WERI-Rb-1 (cell line): ENCODE measurements around the gene KCNH8.

Experiments used
- DNase-seq: peaks from one replicate; pipeline ENCODE4 v3.0.0-alpha.2; 2020
- H3K27ac ChIP-seq: fragments of 250-450 bp; sonication (Bioruptor Pico); 2 replicates; pipeline ENCODE4 v1.5.1; 2020; ENCODE audit warnings: mild to moderate bottlenecking, moderate library complexity
- H3K27me3 ChIP-seq: fragments of 250-450 bp; sonication (Bioruptor Pico); 2 replicates; pipeline ENCODE4 v1.5.1; 2021; ENCODE audit warnings: mild to moderate bottlenecking, low read depth, moderate library complexity; ENCODE audit not compliant: insufficient read depth, severe bottlenecking
- H3K36me3 ChIP-seq: fragments of 250-450 bp; sonication (Bioruptor Pico); 2 replicates; pipeline ENCODE4 v1.5.1; 2020; ENCODE audit warnings: mild to moderate bottlenecking, moderate library complexity
- H3K4me3 ChIP-seq: 2 replicates; pipeline ENCODE4 v1.5.1; 2011; ENCODE audit warnings: low read depth, mild to moderate bottlenecking, control low read depth, low read length
- H3K9me3 ChIP-seq: fragments of 250-450 bp; sonication (Bioruptor Pico); 2 replicates; pipeline ENCODE4 v1.5.1; 2021; ENCODE audit warnings: mild to moderate bottlenecking, moderate library complexity; ENCODE audit not compliant: severe bottlenecking
- TF ChIP-seq, protein P1 (sequence below): IDR thresholded peaks from 2 replicates; pipeline ENCODE4 v1.5.1; 2011; ENCODE audit warnings: low read depth, mild to moderate bottlenecking, control low read depth, inconsistent platforms, low read length

KCNH8 gene

DNA sequence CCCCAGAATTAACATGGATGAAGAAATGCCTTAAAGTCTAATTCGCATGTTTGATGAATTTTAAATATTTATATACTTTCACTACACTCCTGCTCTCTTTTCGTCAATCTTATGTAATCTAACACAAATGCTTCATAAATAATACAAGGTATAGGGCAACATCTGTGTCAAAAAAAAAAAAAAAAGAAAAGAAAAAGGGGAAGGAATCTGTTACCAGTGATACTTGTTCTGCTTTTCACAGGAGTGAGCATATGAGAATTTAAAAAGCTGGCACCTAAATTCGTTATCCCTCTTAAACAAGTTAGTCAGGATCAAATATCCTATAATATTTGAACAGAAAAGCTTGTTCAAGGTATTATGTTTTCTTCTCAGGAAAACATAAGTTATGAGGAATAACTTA is 243.8 kb downstream of the KCNH8 start:
- no peak overlapping the region for H3K27ac ChIP-seq
- H3K27me3 ChIP-seq = no peaks in the 10 kb centered on the region
- no peaks in the 10 kb centered on the region for H3K36me3 ChIP-seq
- H3K4me3 ChIP-seq = no peak overlapping the region
- no peak for DNase-seq
- no peaks in the 10 kb centered on the region for H3K9me3 ChIP-seq
- TF ChIP-seq, protein P1, sequence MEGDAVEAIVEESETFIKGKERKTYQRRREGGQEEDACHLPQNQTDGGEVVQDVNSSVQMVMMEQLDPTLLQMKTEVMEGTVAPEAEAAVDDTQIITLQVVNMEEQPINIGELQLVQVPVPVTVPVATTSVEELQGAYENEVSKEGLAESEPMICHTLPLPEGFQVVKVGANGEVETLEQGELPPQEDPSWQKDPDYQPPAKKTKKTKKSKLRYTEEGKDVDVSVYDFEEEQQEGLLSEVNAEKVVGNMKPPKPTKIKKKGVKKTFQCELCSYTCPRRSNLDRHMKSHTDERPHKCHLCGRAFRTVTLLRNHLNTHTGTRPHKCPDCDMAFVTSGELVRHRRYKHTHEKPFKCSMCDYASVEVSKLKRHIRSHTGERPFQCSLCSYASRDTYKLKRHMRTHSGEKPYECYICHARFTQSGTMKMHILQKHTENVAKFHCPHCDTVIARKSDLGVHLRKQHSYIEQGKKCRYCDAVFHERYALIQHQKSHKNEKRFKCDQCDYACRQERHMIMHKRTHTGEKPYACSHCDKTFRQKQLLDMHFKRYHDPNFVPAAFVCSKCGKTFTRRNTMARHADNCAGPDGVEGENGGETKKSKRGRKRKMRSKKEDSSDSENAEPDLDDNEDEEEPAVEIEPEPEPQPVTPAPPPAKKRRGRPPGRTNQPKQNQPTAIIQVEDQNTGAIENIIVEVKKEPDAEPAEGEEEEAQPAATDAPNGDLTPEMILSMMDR = no peak

DNA sequence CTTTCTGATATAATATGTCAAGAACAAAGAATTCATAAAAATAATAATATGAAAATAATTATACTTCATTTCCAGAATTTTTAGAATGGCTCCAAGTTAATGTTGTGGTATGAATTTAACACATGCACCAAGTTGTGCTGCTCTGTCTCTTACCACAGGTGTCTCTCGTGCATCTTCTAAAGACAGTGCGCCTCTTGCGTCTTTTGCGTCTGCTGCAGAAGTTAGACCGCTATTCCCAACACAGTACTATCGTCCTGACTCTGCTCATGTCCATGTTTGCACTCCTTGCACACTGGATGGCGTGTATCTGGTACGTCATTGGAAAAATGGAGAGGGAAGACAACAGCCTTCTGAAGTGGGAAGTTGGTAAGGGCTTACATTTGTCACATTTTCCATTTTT is 246.6 kb downstream of the KCNH8 start:
- Histone ChIP-seq H3K27ac (no peak overlapping the region), H3K36me3 (no peaks in the 10 kb centered on the region), H3K27me3 (no peaks in the 10 kb centered on the region), H3K9me3 (no peaks in the 10 kb centered on the region), H3K4me3 (no peak overlapping the region)
- TF ChIP-seq, protein P1 = no peak
- no peak for DNase-seq

DNA sequence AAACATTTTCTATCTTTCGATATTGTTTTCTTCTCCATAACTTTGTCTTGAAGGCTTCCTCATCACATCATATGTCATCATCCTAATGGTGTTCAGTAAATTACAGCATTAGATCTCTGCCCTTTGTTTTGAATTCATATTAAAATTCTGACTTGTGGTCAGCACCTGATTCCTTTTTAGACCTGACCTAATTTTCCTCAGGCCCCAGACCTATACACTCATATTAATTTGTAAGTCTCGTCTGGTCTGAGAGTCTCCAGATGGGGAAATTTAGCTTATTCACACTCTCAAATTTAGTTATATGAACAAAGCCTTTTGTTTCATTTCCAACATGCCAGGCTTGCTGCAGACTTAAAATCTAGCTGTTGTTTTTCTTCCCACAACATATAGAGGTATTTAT is 248.4 kb downstream of the KCNH8 start:
- Histone ChIP-seq H3K27ac (no peak overlapping the region), H3K36me3 (no peaks in the 10 kb centered on the region), H3K27me3 (no peaks in the 10 kb centered on the region), H3K9me3 (no peaks in the 10 kb centered on the region), H3K4me3 (no peak overlapping the region)
- no peak for DNase-seq
- TF ChIP-seq, protein P1 = no peak

DNA sequence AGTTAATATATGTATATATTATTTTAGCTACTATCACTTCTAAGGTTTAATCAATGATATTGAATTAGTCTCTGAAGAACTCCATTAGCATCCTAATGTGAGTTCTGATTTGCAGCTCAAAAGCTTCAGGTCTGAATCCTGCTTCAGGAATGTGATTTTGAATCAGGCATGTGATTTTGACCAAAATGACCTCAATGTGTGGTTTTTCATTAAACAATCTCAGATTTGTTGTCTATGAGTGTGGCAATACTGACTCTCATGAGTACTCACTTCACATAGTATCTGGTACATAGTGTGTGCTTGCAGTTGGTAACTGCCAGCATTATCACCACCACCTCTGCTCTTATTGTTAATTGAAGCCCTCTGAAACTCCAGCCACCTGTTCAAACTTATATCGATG is 251.0 kb downstream of the KCNH8 start:
- TF ChIP-seq, protein P1 = no peak
- Histone ChIP-seq H3K4me3 (no peak overlapping the region), H3K27me3 (no peaks in the 10 kb centered on the region), H3K9me3 (no peaks in the 10 kb centered on the region), H3K36me3 (no peaks in the 10 kb centered on the region), H3K27ac (no peak overlapping the region)
- no peak for DNase-seq

DNA sequence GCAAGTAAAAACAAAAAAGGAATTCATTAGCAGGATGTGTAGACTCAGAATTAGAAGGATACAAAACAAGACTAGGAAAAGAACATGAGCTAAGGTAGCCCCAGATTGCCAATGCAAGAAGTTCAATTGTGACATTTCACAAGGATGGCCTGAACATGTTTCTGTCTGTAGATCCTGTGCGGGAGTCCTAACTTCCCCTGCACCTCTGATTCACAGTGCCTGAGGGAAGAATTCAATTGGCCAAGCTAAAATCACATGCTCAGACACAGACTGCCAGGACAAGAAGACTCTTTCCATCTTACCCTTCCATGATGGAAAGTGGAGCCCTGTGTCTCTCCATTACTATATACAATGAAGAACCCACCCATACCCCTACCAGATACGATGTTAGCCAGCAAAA is 251.5 kb downstream of the KCNH8 start:
- no peaks in the 10 kb centered on the region for H3K36me3 ChIP-seq
- H3K4me3 ChIP-seq = no peak overlapping the region
- no peaks in the 10 kb centered on the region for H3K9me3 ChIP-seq
- no peak for DNase-seq
- TF ChIP-seq, protein P1 = no peak
- no peak overlapping the region for H3K27ac ChIP-seq
- H3K27me3 ChIP-seq = no peaks in the 10 kb centered on the region

DNA sequence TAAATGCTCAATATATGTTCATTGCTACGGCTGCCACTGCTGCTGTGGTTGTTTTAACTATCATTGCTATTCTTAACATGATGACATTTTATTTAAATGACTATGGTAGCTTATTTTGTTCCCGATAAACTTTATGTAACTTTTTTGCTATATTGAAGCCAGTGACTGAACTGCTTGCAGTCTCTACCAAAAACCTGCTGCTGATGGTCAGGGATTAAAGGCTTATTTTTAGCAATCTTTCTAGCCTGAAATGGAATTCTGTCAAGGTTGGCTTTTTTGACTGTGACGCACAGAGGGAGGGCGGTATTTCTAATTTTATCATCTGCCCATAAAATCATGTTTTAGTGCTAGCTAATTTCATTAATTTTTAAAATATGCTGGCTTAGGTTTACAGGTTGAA is 271.8 kb downstream of the KCNH8 start:
- no peaks in the 10 kb centered on the region for H3K36me3 ChIP-seq
- TF ChIP-seq, protein P1 = no peak
- H3K9me3 ChIP-seq = no peaks in the 10 kb centered on the region
- no peak overlapping the region for H3K27ac ChIP-seq
- H3K27me3 ChIP-seq = no peaks in the 10 kb centered on the region
- H3K4me3 ChIP-seq = no peak overlapping the region
- no peak for DNase-seq
